B cell (primary cell): Measurements from ENCODE around the gene ACOT6.

ENCODE experiments used
- EZH2 ChIP-seq: IDR thresholded peaks from 2 replicates; pipeline ENCODE4 v1.6.1; 2012; ENCODE audit warnings: borderline replicate concordance, low read depth, mild to moderate bottlenecking, moderate library complexity, low read length; ENCODE audit not compliant: insufficient read depth, poor library complexity, severe bottlenecking
- TF ChIP-seq, protein P1 (sequence below): fragments of 200-600 bp; IDR thresholded peaks from one replicate; pipeline ENCODE4 v1.8.0; 2022; ENCODE audit warnings: antibody characterized with exemption, mild to moderate bottlenecking

DNA sequence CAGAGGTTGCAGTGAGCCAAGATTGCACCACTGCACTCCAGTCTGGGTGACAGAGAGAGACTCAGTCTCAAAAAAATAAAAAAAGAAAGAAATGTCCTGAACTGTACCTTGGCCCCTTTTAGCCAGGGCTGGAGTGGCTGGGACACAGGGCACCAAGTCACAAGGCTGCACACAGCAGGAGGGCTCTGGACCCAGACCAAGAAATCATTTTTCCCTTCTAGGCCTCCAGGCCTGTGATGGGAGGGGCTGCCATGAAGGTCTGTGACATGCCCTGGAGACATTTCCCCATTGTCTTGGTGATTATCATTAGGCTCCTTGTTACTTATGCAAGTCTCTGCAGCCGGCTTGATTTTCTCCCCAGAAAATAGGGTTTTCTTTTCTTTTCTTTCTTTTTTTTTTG lies 5.1 kb upstream of the ACOT6 start:
- TF ChIP-seq, protein P1, sequence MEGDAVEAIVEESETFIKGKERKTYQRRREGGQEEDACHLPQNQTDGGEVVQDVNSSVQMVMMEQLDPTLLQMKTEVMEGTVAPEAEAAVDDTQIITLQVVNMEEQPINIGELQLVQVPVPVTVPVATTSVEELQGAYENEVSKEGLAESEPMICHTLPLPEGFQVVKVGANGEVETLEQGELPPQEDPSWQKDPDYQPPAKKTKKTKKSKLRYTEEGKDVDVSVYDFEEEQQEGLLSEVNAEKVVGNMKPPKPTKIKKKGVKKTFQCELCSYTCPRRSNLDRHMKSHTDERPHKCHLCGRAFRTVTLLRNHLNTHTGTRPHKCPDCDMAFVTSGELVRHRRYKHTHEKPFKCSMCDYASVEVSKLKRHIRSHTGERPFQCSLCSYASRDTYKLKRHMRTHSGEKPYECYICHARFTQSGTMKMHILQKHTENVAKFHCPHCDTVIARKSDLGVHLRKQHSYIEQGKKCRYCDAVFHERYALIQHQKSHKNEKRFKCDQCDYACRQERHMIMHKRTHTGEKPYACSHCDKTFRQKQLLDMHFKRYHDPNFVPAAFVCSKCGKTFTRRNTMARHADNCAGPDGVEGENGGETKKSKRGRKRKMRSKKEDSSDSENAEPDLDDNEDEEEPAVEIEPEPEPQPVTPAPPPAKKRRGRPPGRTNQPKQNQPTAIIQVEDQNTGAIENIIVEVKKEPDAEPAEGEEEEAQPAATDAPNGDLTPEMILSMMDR: no peak
- TF ChIP-seq EZH2: no peak
